GM21360 (cell line): Measurements from ENCODE around the gene NDFIP1.
"Not testable (repeated sequence)": the region's sequence is repeated elsewhere in the genome, so short reads cannot be mapped to it uniquely, and the experiment has no call there.

Experiments
- ATAC-seq: cut with Tn5 transposase; IDR thresholded peaks from one replicate; pipeline ENCODE4 v1.9.1; 2021; ENCODE audit warnings: mild to moderate bottlenecking, moderate library complexity; ENCODE audit not compliant: unreplicated experiment

NDFIP1 gene

GRCh38 chr5:142183561-142183960, 75.0 kb downstream of the NDFIP1 start:
- no peak for ATAC-seq

GRCh38 chr5:142184988-142185387, 76.4 kb downstream of the NDFIP1 start:
- no peak for ATAC-seq

GRCh38 chr5:142186514-142186856, 77.9 kb downstream of the NDFIP1 start:
- no peak for ATAC-seq

GRCh38 chr5:142186857-142187594, 78.4 kb downstream of the NDFIP1 start:
- no peak for ATAC-seq

GRCh38 chr5:142188691-142189090, 80.1 kb downstream of the NDFIP1 start:
- ATAC-seq = not testable (repeated sequence)

GRCh38 chr5:142189813-142190212, 81.2 kb downstream of the NDFIP1 start:
- no peak for ATAC-seq

- no peak for ATAC-seq
Observed at GRCh38 chr5:142191776-142192175, 83.2 kb downstream of the NDFIP1 start.

GRCh38 chr5:142192286-142193113, 83.9 kb downstream of the NDFIP1 start:
- ATAC-seq = no peak

- no peak for ATAC-seq
Observed at GRCh38 chr5:142193114-142193428, 84.5 kb downstream of the NDFIP1 start.

GRCh38 chr5:142197098-142197497, 88.5 kb downstream of the NDFIP1 start:
- ATAC-seq = no peak

GRCh38 chr5:142197781-142198180, 89.2 kb downstream of the NDFIP1 start:
- ATAC-seq = no peak

GRCh38 chr5:142199388-142199787, 90.8 kb downstream of the NDFIP1 start:
- no peak for ATAC-seq

- no peak for ATAC-seq
Observed at GRCh38 chr5:142200387-142200786, 91.8 kb downstream of the NDFIP1 start.

- ATAC-seq = no peak
Observed at GRCh38 chr5:142201471-142201887, 92.9 kb downstream of the NDFIP1 start.

GRCh38 chr5:142202282-142202681, 93.7 kb downstream of the NDFIP1 start:
- ATAC-seq = no peak
